Activated naive CD4-positive, alpha-beta T cell treated with anti-CD3 and anti-CD28 coated beads, Interleukin-2, amount 10 ng/mL, durations not matched to agents 5 hours and 36 hours (primary cell): Measurements from ENCODE around the gene MED10. TPM values are rescaled to one million over a fixed set of nuclear protein-coding genes. Genes with fewer than 3 reads are reported as not detected.

ENCODE experiments used
- total RNA-seq, 2 experiments: library from RNA; stranded (reverse); gene quantifications; one replicate each; pipeline ENCODE4 v1.2.3, GENCODE V29; 2021

The MED10 gene
- 10 to 100 TPM; 51.6 to 54.6 TPM for total RNA-seq

DNA sequence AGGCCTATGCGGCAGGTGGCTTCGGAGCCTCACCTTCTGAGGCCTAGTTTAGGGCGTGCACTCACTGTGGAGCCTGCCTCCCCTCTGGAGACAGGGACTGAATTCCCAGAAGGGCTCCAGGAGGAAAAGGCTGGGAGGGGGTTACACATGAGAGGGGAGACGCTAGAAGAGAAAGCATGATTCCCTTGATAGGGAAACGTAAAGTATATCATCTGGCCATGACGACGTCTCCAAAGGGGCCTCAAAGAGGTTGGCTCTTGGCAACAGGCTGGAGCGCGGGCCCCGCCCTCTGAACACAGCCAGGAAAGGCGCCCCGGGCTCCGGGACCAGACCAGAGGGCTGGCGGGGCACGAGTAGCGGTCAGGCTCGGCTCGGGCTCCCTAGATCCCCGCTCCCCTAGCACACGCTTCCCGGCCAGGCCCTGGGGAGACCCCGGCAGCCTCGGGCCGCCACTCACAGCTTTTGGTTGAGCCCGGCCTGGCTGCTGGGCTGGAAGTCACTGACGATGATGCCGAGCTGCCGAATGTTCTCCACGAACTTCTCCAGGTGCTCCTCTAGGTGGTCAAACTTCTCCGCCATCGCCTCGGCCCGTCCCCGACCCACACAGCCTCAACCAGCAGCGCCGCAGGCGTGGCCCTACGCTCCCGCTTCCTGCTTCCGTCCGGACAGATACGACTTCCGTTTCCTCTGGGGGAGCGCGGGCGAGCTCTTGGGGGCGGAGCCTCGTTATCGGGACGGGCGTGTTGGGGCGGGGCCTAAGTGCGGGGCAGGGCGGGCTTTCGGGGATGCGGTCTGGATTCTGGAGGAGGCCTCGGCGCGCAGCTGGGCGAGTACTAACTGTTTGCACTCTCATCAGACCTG is at the start of gene MED10:
TSS of gene MED10 (minus strand) at position 643 of the 861 bp plus-strand sequence. CDS start at position 579, 64 bp downstream.

Other genes starting within 250 kb of the MED10 start
- under 1 TPM; 0.13 to 0.24 TPM for gene UBE2QL1, start 70.3 kb upstream of the MED10 start, total RNA-seq